ENCODE data around the gene FMNL1.

The FMNL1 gene

GRCh38 chr17:45284176-45285140, 62.8 kb downstream of the FMNL1 start:
- DNase-seq: no peak

GRCh38 chr17:45286286-45286685, 64.6 kb downstream of the FMNL1 start:
- DNase-seq: no peak

GRCh38 chr17:45287526-45288500, 66.1 kb downstream of the FMNL1 start:
- DNase-seq: peak; percentile 87

GRCh38 chr17:45288825-45289224, 67.1 kb downstream of the FMNL1 start:
- peak; percentile 93 for DNase-seq

- peak; percentile 83 for DNase-seq
Measured at GRCh38 chr17:45289301-45290268, 67.9 kb downstream of the FMNL1 start.

- DNase-seq: no peak
Measured at GRCh38 chr17:45290269-45290765, 68.6 kb downstream of the FMNL1 start.

GRCh38 chr17:45291171-45291805, 69.6 kb downstream of the FMNL1 start:
- DNase-seq: no peak

- DNase-seq: no peak
Measured at GRCh38 chr17:45292696-45293412, 71.2 kb downstream of the FMNL1 start.

- DNase-seq: no peak
Measured at GRCh38 chr17:45293413-45294211, 71.9 kb downstream of the FMNL1 start.

GRCh38 chr17:45294506-45294905, 72.8 kb downstream of the FMNL1 start:
- DNase-seq: no peak

- DNase-seq: no peak
Measured at GRCh38 chr17:45296003-45296832, 74.5 kb downstream of the FMNL1 start.

GRCh38 chr17:45296833-45297124, 75.1 kb downstream of the FMNL1 start:
- no peak for DNase-seq
